Skeletal muscle satellite cell (primary cell): Measurements from ENCODE around the gene HSBP1L1.

Experiments
- H3K27me3 ChIP-seq: 2 replicates; pipeline ENCODE4 v1.7.0; 2013; ENCODE audit warnings: low read length; ENCODE audit not compliant: control insufficient read depth, insufficient read depth
- H3K36me3 ChIP-seq: 2 replicates; pipeline ENCODE4 v1.7.0; 2013; ENCODE audit warnings: mild to moderate bottlenecking, control low read depth, low read length; ENCODE audit not compliant: insufficient read depth
- H3K4me1 ChIP-seq: 2 replicates; pipeline ENCODE4 v1.7.0; 2013; ENCODE audit warnings: low read length; ENCODE audit not compliant: control insufficient read depth, insufficient read depth
- H3K4me2 ChIP-seq: 2 replicates; pipeline ENCODE4 v1.7.0; 2013; ENCODE audit warnings: mild to moderate bottlenecking, low read length
- H3K4me3 ChIP-seq: 2 replicates; pipeline ENCODE4 v1.7.0; 2013; ENCODE audit warnings: low read length
- H3K9ac ChIP-seq: 2 replicates; pipeline ENCODE4 v1.7.0; 2013; ENCODE audit warnings: mild to moderate bottlenecking, low read depth, low read length, moderate library complexity
- H3K9me3 ChIP-seq: replicated peaks from 2 replicates; pipeline ENCODE4 v1.7.0; 2013; ENCODE audit warnings: mild to moderate bottlenecking, control low read depth, low read length

HSBP1L1 gene

GRCh38 chr18:79941473-79942119 lies 22.8 kb upstream of the HSBP1L1 start:
- no peak overlapping the region for H3K4me2 ChIP-seq
- H3K36me3 ChIP-seq: peaks cover 38% of the 10 kb centered on the region
- H3K9ac ChIP-seq: no peak overlapping the region
- H3K9me3 ChIP-seq: no peaks in the 10 kb centered on the region
- no peaks in the 10 kb centered on the region for H3K4me1 ChIP-seq
- no peak overlapping the region for H3K4me3 ChIP-seq
- H3K27me3 ChIP-seq: no peaks in the 10 kb centered on the region

- Histone ChIP-seq H3K4me2 (no peak overlapping the region), H3K9ac (no peak overlapping the region), H3K4me1 (no peaks in the 10 kb centered on the region), H3K27me3 (no peaks in the 10 kb centered on the region), H3K4me3 (no peak overlapping the region), H3K36me3 (peaks cover 32% of the 10 kb centered on the region), H3K9me3 (no peaks in the 10 kb centered on the region)
These were observed 22.2 kb upstream of the HSBP1L1 start for GRCh38 chr18:79942211-79942610.

- Histone ChIP-seq H3K4me3 (no peak overlapping the region), H3K9me3 (no peaks in the 10 kb centered on the region), H3K27me3 (no peaks in the 10 kb centered on the region), H3K4me1 (no peaks in the 10 kb centered on the region), H3K36me3 (peaks cover 25% of the 10 kb centered on the region), H3K9ac (no peak overlapping the region), H3K4me2 (no peak overlapping the region)
These were observed 21.4 kb upstream of the HSBP1L1 start for GRCh38 chr18:79942786-79943607.

- Histone ChIP-seq H3K4me2 (no peak overlapping the region), H3K4me1 (no peaks in the 10 kb centered on the region), H3K27me3 (no peaks in the 10 kb centered on the region), H3K9me3 (no peaks in the 10 kb centered on the region), H3K9ac (no peak overlapping the region), H3K4me3 (no peak overlapping the region), H3K36me3 (peaks cover 27% of the 10 kb centered on the region)
These were observed 20.8 kb upstream of the HSBP1L1 start for GRCh38 chr18:79943608-79944125.

GRCh38 chr18:79944126-79944731 lies 20.2 kb upstream of the HSBP1L1 start:
- Histone ChIP-seq H3K9ac (no peak overlapping the region), H3K36me3 (peaks cover 33% of the 10 kb centered on the region), H3K4me2 (no peak overlapping the region), H3K9me3 (no peaks in the 10 kb centered on the region), H3K4me3 (no peak overlapping the region), H3K27me3 (no peaks in the 10 kb centered on the region), H3K4me1 (no peaks in the 10 kb centered on the region)

GRCh38 chr18:79944746-79945117 lies 19.7 kb upstream of the HSBP1L1 start:
- Histone ChIP-seq H3K9me3 (no peaks in the 10 kb centered on the region), H3K36me3 (peaks cover 33% of the 10 kb centered on the region), H3K4me3 (no peak overlapping the region), H3K4me2 (no peak overlapping the region), H3K27me3 (no peaks in the 10 kb centered on the region), H3K4me1 (peaks cover 3% of the 10 kb centered on the region), H3K9ac (no peak overlapping the region)

- peaks cover 8% of the 10 kb centered on the region for H3K4me1 ChIP-seq
- no peak overlapping the region for H3K4me3 ChIP-seq
- no peak overlapping the region for H3K4me2 ChIP-seq
- H3K27me3 ChIP-seq: no peaks in the 10 kb centered on the region
- no peak overlapping the region for H3K9ac ChIP-seq
- H3K36me3 ChIP-seq: peaks cover 33% of the 10 kb centered on the region
- no peaks in the 10 kb centered on the region for H3K9me3 ChIP-seq
These were observed 19.1 kb upstream of the HSBP1L1 start for GRCh38 chr18:79945118-79946042.

- Histone ChIP-seq H3K27me3 (no peaks in the 10 kb centered on the region), H3K4me3 (no peak overlapping the region), H3K4me1 (peaks cover 8% of the 10 kb centered on the region)
These were observed 17.2 kb upstream of the HSBP1L1 start for GRCh38 chr18:79947054-79947755.

GRCh38 chr18:79947881-79948610 lies 16.4 kb upstream of the HSBP1L1 start:
- H3K36me3 ChIP-seq: peaks cover 11% of the 10 kb centered on the region
- H3K9ac ChIP-seq: no peak overlapping the region
- no peak overlapping the region for H3K4me2 ChIP-seq
- no peak overlapping the region for H3K4me3 ChIP-seq
- H3K9me3 ChIP-seq: no peaks in the 10 kb centered on the region
- no peaks in the 10 kb centered on the region for H3K27me3 ChIP-seq
- peaks cover 8% of the 10 kb centered on the region for H3K4me1 ChIP-seq

More at GRCh38 chr18:79947054-79947755, 17.2 kb upstream of the HSBP1L1 start:
- Histone ChIP-seq H3K36me3 (peaks cover 19% of the 10 kb centered on the region), H3K9ac (no peak overlapping the region), H3K4me2 (no peak overlapping the region), H3K9me3 (no peaks in the 10 kb centered on the region)

GRCh38 chr18:79948719-79949411 lies 15.6 kb upstream of the HSBP1L1 start:
- Histone ChIP-seq H3K4me1 (peaks cover 8% of the 10 kb centered on the region), H3K9me3 (no peaks in the 10 kb centered on the region), H3K4me3 (no peak overlapping the region), H3K9ac (no peak overlapping the region), H3K4me2 (no peak overlapping the region), H3K27me3 (no peaks in the 10 kb centered on the region), H3K36me3 (peaks cover 8% of the 10 kb centered on the region)
